Vagina (tissue), 2 donors: ENCODE results near the gene EBF3. TPM values are rescaled to one million over a fixed set of nuclear protein-coding genes. Genes with fewer than 3 reads are reported as not detected.

Experiments
- DNase-seq, 2 donors: peaks; one replicate each; pipeline ENCODE4 v3.0.0-alpha.2; 2017; ENCODE audit errors: extremely low spot score in 2 of 2
- H3K27ac ChIP-seq: fragments of 200-600 bp; sonication (generic); one replicate; pipeline ENCODE4 v1.5.1; 2019
- H3K27me3 ChIP-seq: fragments of 200-600 bp; sonication (generic); one replicate; pipeline ENCODE4 v1.5.1; 2019
- H3K36me3 ChIP-seq, 2 donors: fragments of 200-600 bp; sonication (generic); one replicate each; pipeline ENCODE4 v1.5.1; 2017 to 2019
- H3K4me1 ChIP-seq: fragments of 200-600 bp; sonication (generic); one replicate; pipeline ENCODE4 v1.5.1; 2019
- H3K4me3 ChIP-seq, 2 donors: fragments of 200-600 bp; sonication (generic); 1 replicate in 1 of 2; 2 replicates in 1 of 2; pipeline ENCODE4 v1.5.1; 2016 to 2019
- H3K9me3 ChIP-seq: fragments of 200-600 bp; sonication (generic); one replicate; pipeline ENCODE4 v1.5.1; 2019
- CTCF ChIP-seq, 3 experiments: fragments of 450-650 bp in 2 of 3; fragments of 200-600 bp in 1 of 3; sonication (generic) in 1 of 3; IDR thresholded peaks; one replicate each; pipeline ENCODE4 v1.5.1; 2017 to 2019; ENCODE audit warnings: antibody characterized with exemption in 3 of 3, mild to moderate bottlenecking in 2 of 3, moderate library complexity in 2 of 3
- POLR2A ChIP-seq, 2 donors: fragments of 450-650 bp; IDR thresholded peaks; one replicate each; pipeline ENCODE4 v1.6.1; 2017; ENCODE audit warnings: antibody characterized with exemption in 2 of 2, mild to moderate bottlenecking in 2 of 2, moderate library complexity in 2 of 2
- POLR2AphosphoS5 ChIP-seq, 2 donors: sonication (generic); formaldehyde crosslinking; IDR thresholded peaks; one replicate each; pipeline ENCODE4 v1.9.0; 2017; ENCODE audit warnings: antibody characterized with exemption in 2 of 2, mild to moderate bottlenecking in 2 of 2, low read depth in 1 of 2; ENCODE audit not compliant: insufficient read depth in 1 of 2
- intact Hi-C: fragments of 100-400 bp; cut with DNase I; formaldehyde crosslinking; loops from one replicate; pipeline ENCODE4 v1.15.1; 2023
- total RNA-seq: library from RNA; depleted of rRNA; stranded (reverse); fragments of >200 nt; gene quantifications from one replicate; pipeline ENCODE4 v1.2.3, GENCODE V29; 2016

Gene EBF3
- total RNA-seq, 1 donor from 2014 or later: 10.6 TPM

- TF ChIP-seq POLR2A (IDR thresholded peaks at IDR 0.05) (no peak), POLR2AphosphoS5 (IDR thresholded peaks at IDR 0.05; ENCODE audit: insufficient read depth in 1 of 2, low read depth in 1 of 2) (no peak), CTCF (IDR thresholded peaks at IDR 0.05) (no peak)
- Histone ChIP-seq H3K27me3 (no peaks in the 10 kb centered on the region), H3K4me1 (no peaks in the 10 kb centered on the region), H3K9me3 (no peaks in the 10 kb centered on the region), H3K36me3 (no peaks in the 10 kb centered on the region), H3K4me3 (no peak overlapping the region), H3K27ac (no peak overlapping the region)
- intact Hi-C loops: no loop called here
- DNase-seq: no peak
Observed at GRCh38 chr10:129940617-129941198, 23.4 kb downstream of the EBF3 start.

GRCh38 chr10:129939416-129940275 is 24.4 kb downstream of the EBF3 start:
- no peaks in the 10 kb centered on the region for H3K4me1 ChIP-seq
- H3K9me3 ChIP-seq: no peaks in the 10 kb centered on the region
- no peaks in the 10 kb centered on the region for H3K27me3 ChIP-seq
- TF ChIP-seq POLR2AphosphoS5 (IDR thresholded peaks at IDR 0.05; ENCODE audit: insufficient read depth in 1 of 2, low read depth in 1 of 2): no peak
- no peak for TF ChIP-seq CTCF (IDR thresholded peaks at IDR 0.05)
- no peak for TF ChIP-seq POLR2A (IDR thresholded peaks at IDR 0.05)
- no peak for DNase-seq
- no peak overlapping the region for H3K4me3 ChIP-seq
- intact Hi-C loops: no loop called here
- no peaks in the 10 kb centered on the region for H3K36me3 ChIP-seq
- no peak overlapping the region for H3K27ac ChIP-seq

- no peaks in the 10 kb centered on the region for H3K36me3 ChIP-seq
- no peaks in the 10 kb centered on the region for H3K4me1 ChIP-seq
- TF ChIP-seq CTCF (IDR thresholded peaks at IDR 0.05) (no peak), POLR2A (IDR thresholded peaks at IDR 0.05) (no peak), POLR2AphosphoS5 (IDR thresholded peaks at IDR 0.05; ENCODE audit: insufficient read depth in 1 of 2, low read depth in 1 of 2) (no peak)
- no peak for DNase-seq
- intact Hi-C loops: no loop called here
- H3K27ac ChIP-seq: no peak overlapping the region
- no peak overlapping the region for H3K4me3 ChIP-seq
- H3K9me3 ChIP-seq: no peaks in the 10 kb centered on the region
- H3K27me3 ChIP-seq: no peaks in the 10 kb centered on the region
Observed at GRCh38 chr10:129938460-129938859, 25.6 kb downstream of the EBF3 start.

GRCh38 chr10:129937351-129937751 is 26.7 kb downstream of the EBF3 start:
- Histone ChIP-seq H3K36me3 (no peaks in the 10 kb centered on the region), H3K27me3 (no peaks in the 10 kb centered on the region), H3K4me3 (no peak overlapping the region), H3K4me1 (no peaks in the 10 kb centered on the region), H3K27ac (no peak overlapping the region), H3K9me3 (no peaks in the 10 kb centered on the region)
- no peak for DNase-seq
- no peak for TF ChIP-seq POLR2A (IDR thresholded peaks at IDR 0.05)
- TF ChIP-seq CTCF (IDR thresholded peaks at IDR 0.05): no peak
- no peak for TF ChIP-seq POLR2AphosphoS5 (IDR thresholded peaks at IDR 0.05; ENCODE audit: insufficient read depth in 1 of 2, low read depth in 1 of 2)
- intact Hi-C loops: no loop called here

- Histone ChIP-seq H3K36me3 (no peaks in the 10 kb centered on the region), H3K4me3 (no peak overlapping the region), H3K27me3 (no peaks in the 10 kb centered on the region), H3K9me3 (no peaks in the 10 kb centered on the region), H3K27ac (no peak overlapping the region), H3K4me1 (no peaks in the 10 kb centered on the region)
- intact Hi-C loops: no loop called here
- DNase-seq: no peak
- TF ChIP-seq POLR2AphosphoS5 (IDR thresholded peaks at IDR 0.05; ENCODE audit: insufficient read depth in 1 of 2, low read depth in 1 of 2) (no peak), POLR2A (IDR thresholded peaks at IDR 0.05) (no peak), CTCF (IDR thresholded peaks at IDR 0.05) (no peak)
Observed at GRCh38 chr10:129936923-129937300, 27.2 kb downstream of the EBF3 start.
